Fibroblast of skin of right biceps (primary cell): Measurements from ENCODE around the gene IL1RL2.
A peak's percentile ranks its signal among the peaks of the same experiment; 100 is the strongest.

Experiments
- DNase-seq: peaks from one replicate; pipeline ENCODE4 v3.0.0-alpha.2; 2013

The IL1RL2 gene

DNA sequence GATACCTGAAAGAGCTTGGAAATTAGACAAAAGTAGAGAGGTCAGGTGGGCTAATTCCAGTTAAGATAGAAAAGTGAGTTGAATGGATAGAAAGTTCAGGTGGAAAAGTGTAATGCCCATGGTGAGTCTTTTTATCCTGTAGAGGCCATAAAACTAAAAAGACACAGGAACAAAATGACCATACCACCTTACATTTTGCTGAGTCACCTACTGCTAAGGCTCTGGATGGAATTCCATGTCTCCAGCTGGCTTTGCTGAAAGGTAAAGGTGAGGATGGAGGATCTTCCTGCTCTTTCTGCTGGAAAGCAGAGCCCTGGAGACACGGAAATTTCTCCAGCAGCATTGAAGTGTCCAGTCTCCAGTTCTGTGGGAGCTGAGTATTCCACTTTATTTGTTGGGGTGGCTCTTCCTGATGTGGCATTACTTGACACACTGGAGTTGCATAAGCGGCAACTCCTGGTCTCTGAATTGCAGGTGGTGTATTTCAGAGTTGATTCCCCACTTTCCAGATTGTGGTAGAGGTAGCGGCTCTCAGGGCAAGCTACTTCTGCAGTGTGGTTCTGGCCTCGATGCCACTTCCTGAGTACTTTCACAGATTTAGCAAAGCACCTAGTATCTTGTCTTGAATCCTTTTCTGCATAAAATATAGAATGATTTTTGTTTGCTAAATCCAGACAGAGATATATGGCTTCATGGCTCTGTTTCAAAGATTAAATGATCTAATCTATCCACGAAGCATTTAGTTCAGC lies 10.7 kb downstream of the IL1RL2 start:
- no peak for DNase-seq

DNA sequence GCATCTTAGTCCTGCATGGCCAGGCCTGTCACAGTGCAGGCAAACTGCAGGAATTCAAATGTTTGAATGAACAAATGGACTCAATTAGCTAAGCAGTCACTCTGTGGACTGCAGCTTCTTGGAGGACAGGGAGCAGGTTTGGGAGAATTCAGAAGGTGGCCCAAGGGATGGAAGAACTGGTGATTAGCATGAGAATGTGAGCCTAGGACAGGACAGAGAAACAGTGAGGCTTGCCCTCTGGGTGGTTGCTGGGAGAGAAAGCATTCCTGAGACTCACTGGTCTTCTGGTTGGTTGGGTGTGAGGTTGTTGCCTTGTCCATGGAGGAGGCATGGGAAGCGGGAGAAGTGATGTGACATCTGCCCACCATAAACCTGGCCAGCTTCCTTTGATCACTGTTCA lies 13.7 kb downstream of the IL1RL2 start:
- DNase-seq = no peak

DNA sequence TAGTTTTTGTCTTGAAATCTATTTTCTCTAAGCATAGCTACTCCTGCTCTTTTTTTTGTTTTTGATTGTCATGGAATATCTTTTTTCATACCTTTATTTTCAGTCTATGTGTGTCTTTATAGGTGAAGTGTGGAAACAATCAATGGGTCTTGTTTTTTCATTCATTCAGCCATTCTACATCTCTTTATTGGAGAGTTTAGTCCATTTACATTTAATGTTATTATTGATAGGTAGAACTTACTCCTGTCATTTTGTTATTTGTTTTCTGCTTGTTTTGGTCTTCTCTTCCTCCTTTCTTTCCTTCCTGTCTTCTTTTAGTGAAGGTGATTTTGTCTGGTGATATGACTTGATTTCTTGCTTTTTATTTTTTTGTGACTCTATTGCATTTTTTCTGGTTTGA lies 17.8 kb downstream of the IL1RL2 start:
- no peak for DNase-seq

DNA sequence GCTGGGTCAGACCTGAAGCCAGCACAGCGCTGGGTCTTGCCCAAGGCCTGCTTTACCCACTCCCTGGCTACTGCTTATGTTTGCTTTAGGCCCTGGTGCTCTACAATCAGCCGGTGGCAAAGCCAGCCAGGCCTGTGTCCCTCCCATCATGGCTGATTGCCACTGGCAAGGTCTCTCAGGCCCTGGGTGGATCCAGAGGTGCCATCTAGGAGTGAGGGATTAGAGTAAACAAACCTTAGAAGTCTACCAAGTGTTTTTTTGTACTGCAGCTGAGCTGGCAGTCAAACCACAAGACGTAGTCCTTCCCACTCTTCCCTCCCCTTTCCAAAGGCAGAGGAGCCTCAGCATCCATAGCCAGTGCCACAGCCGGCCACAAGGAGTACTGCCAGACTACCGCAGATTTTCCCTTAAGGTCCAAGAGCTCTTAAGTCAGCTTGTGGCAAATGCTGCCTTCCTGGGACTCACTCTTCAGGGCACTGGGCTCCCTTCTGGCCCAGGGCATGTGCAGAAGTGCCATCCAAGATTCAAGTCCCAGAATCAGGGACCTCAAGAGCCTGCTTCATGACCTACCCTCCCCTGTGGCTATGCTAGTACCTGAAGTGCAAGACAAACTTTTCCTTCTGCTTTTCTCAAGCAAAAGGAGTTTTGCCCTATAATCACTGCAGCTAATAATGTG lies 20.0 kb downstream of the IL1RL2 start:
- DNase-seq = no peak

DNA sequence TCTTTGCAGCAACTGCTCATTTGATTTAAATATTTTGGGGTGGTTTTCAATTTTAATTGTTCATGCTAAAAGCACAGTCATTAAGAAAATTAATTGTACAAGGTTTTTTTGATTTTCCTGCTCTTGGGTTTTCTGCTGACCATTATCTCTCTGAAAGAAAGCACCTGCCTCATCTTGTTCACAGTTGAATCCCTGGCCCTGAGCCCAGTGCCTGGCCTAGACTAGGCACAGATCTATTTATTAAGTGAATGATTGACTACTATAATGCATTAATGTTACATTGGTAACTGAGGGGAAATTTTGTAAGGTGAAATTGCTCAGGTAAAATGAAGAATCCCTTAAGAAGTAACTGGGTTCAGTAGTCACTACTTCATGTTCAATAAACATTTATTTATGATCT lies 22.0 kb downstream of the IL1RL2 start:
- DNase-seq = no peak

DNA sequence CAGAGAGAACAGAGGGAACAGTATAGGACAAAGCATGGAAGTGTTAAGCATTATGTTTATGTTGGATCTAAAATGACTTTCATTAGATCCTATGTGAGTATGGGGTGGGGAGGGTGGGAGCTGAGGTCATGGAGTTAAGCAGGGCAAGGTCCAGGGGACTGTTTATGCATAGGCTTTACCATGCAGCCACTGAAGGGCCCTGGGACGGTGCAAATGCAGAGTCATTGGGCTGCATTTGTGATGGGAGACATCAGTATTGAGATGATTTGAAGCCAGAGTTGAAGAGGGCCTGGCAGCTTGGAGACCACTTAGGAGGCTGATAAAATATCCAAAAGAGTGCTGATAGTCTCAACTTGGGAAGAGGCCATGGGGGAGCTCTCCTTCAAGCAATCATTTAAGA lies 22.7 kb downstream of the IL1RL2 start:
- DNase-seq = no peak

DNA sequence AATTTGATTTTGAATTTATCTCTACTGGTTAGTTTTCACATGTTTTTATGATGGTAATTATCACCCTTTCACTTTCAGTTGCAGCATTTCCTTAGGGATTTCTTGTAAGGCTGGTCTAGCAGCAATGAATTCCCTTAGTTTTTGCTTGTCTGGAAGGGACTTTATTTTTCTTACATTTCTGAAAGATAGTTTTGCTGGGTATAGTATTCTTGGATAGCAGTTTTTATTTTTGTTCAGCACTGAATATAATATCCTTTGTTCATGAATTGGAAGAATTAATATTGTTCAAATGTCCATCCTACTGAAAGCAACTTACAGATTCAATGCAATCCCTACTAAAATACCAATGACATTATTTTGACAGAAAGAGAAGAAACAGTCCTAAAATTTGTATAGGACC lies 30.2 kb downstream of the IL1RL2 start:
- DNase-seq = no peak

DNA sequence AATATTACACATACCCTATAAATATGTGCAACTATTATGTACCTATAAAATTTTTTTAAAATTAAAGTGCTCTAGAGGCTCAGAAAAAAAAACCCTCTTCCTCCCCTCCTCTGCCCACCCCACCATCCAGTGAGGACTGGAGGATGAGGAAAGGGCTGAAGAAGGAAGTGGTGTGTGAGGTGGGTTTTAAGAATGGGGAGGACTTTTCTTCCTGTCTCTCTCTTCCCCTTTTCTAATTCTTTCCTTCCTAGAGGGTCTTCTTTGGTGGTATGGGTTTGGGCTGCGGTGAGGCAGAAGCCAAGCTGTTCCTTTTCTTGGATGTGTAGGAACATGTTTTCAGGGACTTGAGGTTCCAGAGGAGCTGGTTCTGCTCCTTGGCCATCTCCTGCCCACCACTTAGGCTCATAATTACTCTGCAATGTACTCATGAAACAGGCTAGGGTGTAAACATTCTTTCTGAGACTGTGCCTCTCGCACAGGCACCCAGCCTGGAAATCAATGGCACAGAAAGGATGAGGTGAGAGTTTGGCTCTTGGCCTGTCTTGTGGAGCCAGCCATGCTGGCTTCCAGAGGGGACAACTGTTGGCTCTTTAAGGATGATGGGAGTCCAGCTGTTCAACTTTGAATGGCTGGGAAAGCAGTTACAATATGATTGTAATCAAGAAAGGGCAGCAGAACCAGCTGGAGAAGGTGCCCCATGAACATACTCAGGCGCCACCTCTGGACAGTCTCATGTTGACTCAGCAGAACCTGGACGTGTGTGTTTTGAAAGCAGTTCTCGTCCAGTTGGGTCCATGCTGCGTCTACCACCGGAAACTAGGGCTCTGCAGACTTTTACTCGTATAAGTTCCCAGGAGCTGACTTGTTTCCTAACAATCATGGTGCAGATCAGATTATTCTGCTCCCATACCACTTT lies 38.3 kb downstream of the IL1RL2 start:
- no peak for DNase-seq

DNA sequence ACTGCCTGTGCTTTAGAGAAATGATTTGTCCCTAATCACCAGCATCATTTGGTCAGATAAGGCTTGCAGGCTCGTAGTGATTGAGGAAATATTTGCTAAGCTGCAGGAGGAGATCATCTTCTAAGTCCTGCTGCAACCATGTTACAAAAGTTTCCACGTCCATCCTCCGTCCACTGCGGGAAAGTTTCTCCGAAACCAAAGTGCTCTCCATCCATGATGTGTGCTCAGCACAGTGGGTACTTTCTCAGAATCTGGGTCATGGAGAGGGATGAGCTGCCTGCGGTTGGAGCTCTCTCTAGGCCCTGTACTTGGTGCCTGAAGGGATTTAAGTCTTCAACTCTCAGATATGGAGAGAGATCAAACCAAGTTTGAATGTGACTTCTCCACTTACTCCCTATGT lies 39.3 kb downstream of the IL1RL2 start:
- DNase-seq = no peak

DNA sequence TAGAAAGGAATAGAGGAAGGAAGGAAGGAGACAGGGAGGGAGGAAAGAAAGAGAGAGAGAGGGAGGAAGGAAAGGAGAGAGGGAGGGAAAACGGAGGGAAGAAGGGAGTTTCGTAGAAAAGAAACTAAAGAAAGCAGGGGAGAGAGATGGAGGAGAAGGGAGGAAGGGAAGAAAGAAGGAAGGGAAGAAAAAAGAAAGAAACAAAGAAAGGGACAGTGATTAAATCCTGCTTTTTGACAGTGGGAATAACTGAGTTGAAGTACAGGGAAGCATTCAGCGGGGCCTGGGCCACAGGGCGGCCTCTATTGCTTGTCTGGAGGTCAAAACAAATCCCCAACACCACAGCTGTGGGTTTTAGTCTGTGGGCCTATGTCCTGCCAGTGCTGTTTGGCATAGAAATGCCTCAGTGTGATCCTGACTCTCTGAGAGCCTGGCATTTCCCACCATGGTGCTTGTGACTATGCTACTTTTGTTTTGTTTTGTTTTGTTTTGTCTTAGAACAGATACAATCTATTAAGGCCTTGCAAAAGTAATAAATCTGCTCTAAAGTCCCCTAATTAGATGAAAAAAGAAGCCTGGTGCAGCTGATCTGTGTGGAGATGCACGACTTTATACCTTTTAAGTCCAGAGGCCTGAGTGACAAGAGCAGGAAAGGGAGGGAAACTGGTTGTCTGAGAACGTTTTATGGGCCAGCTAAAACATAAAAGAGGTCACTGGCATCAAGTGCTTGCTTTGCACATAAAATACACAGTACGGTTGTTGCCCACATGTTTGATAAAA lies 40.0 kb downstream of the IL1RL2 start:
- DNase-seq = no peak

DNA sequence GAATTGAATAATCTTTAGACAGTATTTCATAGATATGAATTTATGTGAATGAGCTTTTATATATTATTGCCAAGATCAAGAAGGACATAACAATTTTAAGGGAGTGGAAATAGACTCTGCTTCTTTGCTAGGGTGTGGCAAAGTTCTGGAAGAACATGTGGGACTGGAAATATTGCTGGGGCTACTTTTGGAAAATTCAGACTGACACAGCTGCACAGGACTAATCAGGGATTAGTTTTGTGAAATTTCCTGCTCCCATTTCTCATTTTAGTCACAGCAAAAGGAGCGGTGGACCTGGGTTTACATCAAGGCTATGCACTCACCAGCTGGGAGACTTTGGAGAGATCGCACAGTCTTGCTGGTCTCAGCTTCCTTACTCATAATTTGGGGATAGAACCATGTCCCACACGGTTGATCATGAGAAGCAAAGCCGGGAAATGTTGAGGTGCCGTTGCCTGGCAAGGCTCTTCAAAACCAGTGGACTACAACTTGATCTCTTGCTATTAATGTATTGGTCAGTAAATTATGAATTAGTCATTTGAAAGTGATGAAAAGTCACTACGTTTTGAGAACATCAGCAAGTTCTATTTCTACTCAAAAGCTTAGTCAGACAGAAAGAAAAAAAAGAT lies 42.4 kb downstream of the IL1RL2 start:
- peak; percentile 35 for DNase-seq

DNA sequence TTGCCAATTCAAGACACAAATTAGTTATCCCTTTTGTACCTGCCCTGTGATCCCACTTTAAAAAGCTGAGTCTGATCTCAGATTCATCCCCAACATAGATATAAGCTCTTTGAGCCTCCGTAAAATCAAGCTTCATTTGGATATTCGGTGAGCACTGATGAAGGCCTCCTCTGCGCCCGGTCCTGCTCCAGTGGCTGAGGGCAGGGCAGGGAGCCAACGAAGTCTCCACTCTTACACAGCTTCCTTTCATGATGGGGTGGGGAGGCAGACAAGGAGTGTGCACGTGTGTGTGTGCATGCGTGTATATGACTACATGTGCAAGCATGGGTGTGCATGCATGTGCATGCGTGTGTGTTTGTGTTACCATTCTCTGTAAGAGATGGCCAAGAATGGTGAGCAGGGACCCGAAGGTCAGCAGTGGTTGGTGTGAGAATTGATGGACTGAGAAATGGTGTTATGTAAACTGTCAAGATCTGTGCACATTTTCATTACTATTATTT lies 43.6 kb downstream of the IL1RL2 start:
- no peak for DNase-seq

DNA sequence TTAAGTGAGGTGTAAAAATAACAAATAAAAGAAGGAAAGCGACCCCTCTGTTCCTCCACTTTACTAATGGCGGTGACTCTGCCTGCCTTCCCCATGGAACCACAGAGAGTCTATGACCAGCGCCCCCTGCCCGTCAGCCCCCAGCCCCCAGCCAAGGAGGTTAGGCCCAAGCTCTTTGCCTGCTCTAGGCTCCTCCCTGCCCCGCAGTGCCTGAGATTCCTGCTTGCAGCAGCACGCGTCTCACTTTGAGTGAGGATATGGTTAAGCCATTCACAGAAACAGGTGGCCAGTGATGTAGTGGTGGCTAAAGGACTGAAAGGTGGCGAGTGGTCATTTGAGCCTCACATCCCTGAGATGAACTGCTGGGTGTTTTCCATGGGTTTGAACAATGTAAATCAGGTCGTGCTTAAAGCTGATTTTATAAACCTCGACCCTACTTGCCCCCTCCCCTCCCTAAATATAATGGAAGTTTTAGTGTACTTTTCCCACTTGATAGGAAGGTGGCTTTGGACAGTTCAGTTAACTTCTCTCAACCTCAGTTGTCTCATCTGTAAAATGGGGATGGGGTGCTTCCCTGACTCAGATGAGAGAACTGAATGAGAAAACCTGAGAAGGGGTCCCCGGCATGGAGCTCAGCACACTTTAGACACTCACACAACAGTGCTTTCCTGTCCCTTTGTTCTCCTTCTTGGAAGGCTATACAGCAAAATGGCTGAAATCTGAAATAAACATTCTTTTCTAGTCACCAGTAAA lies 46.5 kb downstream of the IL1RL2 start:
- no peak for DNase-seq

DNA sequence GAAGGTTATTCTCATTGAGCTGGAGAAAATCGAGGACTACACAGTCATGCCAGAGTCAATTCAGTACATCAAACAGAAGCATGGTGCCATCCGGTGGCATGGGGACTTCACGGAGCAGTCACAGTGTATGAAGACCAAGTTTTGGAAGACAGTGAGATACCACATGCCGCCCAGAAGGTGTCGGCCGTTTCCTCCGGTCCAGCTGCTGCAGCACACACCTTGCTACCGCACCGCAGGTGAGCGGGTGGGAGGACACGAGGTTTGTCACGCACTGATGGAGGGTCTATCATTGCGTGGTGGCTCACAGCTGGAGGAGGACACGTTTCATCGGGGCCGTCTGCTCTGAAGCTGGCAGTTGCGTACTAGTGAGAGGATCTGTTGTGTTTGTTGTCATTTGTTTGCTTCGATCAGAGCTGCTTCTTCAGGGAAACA lies 48.2 kb downstream of the IL1RL2 start:
- no peak for DNase-seq

DNA sequence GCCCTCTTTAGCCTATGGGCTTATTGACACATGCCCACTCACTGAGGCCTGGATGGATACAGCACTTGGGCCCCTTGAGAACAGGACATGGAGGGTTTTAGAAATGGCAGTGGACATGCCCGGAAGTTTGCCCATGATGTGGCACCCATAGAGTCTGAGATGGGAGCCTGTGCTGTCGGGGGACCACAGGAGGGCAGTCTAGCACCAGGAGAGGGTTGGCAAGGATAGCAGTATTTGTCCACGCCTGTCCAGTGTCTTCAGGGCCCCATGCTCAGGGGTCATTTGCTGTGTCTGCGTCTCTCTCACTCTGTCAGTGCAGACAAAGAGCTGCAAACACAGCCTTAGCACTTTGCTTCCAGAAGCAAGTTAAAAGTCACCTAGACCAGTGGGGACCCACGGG lies 48.7 kb downstream of the IL1RL2 start:
- DNase-seq = no peak

DNA sequence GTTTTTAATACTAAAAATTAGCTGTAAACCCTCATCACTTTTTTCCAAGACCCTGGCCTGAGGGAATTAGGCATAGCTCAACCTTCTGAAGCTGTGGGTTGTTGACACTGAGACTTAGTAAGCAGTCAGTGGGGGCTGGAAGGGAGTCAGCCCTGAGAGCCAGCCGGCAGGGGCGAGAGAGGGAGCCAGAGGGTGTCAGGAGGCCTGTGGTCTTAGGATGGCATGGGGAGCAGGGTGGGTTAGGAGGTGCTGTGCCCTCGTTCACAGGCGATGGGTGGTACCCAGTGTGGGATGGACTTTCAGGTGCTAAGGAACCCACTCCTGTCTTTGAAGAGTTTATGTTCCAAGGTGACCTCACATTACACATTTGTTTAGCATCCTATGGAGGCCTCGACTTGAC lies 49.3 kb downstream of the IL1RL2 start:
- no peak for DNase-seq

DNA sequence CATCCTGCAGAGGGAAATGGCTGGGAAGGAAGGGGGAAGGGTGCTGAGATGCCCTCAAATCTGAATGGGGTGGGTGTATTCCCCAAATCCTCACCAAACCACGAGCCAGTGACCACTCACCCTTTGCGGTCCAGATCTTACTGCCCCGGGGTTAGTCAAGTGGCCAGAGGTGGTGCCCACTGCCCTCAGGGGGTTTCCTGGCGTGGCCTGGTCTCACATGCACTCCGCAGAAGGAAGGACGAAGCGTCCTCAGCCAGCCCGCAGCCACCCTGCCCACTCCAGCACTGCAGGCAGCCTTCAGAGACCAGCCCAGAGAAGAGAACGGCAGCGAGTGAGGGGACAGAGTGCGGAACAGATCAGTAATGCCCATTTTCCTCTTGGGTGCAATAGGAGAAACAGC lies 50.4 kb downstream of the IL1RL2 start:
- DNase-seq = no peak

DNA sequence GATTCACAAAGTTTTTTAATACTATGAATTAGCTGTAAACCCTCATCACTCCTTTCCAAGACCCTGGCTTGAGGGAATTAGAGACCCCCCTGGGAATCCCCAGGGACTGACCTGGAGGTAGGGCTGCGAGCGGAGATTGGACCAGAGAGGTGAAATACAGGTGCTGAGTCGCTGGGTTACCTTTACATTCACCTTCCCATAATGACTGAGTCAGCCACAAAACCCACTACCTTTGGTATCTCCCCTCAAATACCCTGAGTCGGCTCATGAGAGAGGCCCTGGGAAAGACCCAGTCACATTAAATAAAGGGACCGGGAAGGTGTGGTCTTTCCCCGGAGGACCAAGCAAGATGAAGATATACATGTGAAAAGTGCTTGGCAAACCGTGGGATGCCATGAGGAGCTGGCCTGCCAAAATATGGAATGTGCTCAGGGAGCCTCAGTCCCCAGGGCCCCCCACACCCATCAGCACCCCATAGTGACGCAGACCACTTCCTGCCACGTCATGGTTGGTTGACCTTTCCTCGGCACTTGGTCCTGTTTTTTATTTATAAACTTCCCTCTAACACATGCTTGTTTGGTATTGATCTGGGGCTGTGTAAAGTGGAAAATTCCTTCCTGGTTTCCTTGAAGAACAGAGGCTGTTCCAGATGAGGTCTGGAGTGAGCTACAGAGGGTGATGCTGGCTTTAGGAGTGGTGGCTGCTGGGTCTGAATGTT lies 51.4 kb downstream of the IL1RL2 start:
- DNase-seq = peak; percentile 69

DNA sequence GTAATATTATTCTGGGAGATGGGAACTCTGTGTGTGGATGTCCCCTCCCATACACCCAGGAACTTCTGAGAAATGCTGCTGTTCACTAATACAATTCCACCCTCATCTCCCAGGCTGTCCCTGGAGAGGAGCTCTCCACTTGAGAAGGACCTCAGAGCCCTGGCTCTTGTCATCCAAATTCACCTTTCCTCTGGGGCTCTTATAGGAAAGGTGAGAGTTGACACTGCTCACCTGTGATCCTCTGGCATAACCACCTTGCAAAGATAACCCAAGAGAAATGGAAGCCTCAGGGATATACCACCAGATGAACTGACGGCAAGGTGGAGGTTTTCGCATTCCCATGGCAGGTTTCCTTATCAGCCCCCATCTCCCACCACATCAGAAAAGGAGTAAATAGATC lies 52.0 kb downstream of the IL1RL2 start:
- DNase-seq = no peak

DNA sequence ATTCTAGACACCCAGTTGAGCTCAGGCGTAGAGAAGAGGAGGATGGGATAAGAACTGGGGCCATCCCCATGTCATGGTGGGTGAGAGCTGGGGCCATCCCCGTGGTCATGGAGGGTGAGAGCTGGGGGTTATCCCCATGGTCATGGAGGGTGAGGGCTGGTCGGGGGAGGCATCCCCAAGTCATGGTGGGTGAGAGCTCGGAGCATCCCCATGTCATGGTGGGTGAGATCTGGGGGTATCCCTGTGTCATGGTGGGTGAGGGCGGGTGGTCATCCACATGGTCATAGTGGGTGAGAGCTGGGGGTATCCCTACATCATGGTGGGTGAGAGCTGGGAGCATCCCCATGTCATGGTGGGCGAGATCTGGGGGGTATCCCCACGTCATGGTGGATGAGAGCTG lies 52.5 kb downstream of the IL1RL2 start:
- no peak for DNase-seq
